MV-4-11 (cell line): ENCODE measurements around the gene NPC2.

ENCODE experiments used
- DNase-seq: peaks from one replicate; lab custom pipeline; 2025; lab: John Stamatoyannopoulos, UW

NPC2 gene

DNA sequence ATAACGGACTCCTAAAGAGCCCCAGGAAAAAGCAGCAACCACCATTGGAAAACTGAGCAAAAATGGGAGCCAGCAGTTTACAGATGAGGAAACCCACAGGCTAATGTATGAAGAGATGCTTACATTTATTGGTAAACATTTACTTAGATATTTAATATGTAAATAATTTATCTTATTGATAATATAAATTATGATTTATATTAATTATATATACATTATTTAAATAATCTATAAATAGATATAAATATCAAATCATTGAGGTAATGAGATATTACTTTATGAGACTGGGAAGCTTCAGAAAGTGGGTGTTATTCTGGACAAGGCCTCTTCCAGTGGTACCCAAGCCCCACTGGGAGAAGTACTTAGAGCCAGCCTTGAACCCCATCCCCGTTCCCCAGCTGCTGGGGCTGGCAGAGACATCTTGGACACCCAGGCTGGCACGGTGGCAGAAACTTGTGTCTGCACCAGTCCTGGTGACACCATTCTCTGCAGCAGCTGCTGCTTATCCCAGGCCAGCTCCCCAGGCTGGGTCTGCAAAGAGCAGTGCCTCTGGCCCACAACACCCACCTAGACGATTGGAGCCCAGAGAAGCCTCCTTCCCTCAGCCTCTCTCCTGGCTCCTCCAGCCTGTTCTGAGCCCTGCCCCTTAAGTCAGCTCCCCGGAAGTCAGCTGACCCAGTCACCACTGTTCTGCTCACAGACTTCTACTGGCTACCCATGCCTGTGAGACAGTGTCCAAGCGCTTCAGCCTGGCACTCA lies 26.4 kb upstream of the NPC2 start:
- DNase-seq = no peak

- DNase-seq = no peak
These were observed 25.1 kb upstream of the NPC2 start for GRCh38 chr14:74518221-74518620.

DNA sequence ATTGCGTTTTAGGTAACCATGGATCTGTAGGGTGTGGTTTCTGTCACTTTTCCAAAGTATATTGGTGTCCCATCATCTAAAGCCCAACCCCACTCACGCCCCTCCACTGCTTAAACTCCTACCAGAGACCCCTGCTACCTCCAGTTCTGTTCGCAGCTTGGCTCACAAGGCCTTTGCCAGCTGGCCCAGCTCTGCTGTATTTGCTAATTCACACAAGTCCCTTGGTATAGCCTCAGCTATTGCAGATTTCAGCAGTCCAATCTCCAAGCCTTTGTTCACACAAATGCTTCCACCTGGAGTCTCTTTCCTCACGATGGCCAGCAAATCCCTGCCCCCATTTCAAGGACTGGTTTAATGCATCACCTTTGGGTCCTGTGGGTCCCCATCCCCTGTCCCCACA lies 24.6 kb upstream of the NPC2 start:
- DNase-seq = no peak

- no peak for DNase-seq
These were observed 23.5 kb upstream of the NPC2 start for GRCh38 chr14:74516451-74517160.

DNA sequence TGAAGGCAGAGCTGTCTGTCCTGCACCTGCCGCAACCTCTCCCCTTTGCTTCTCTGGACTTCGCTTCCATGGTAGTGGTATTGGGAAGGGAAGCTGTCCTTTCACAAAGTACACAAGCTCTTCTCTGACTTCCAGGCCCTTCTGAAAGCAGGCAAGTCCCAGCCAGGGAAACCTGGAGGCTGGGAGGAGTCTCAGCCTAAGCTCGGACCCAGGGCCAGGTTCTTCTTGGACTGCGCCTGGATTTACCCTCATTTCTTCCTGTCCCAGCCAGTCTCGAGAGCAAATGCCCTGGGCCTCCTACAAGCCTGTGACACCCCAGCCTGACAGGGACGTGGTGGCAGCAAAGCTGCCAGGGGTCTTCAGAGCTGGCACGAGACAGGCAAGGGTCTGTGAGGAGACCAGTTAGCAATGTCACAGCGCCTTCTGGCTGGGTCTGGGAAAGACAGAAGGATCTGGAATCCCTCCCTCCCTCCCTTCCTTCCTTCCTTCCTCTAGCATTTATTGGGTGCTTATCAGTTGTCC lies 22.8 kb upstream of the NPC2 start:
- no peak for DNase-seq

DNA sequence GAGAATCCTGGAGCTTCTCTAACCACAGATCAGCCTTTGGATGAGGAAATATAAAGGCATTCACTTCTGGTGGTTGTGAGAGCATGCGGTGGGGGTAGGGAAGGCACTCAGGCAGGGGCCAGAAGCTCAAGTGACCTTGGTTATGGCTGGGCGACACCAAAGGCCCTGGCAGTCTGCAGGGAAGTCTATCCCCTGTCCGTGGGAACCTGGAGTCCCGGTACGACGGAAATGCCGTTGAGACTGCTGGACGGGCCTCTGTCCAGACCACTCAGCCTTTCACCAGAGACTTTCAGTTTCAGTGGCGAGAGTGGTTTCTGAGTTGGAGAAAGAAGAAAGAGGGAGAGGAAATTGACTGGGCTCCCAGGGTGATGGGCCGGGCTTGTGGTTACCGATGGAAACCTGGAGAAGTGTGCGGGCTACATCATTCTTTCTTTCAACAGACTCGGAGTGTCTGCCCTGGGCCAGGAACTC lies 21.4 kb upstream of the NPC2 start:
- peak; percentile 84 for DNase-seq

DNA sequence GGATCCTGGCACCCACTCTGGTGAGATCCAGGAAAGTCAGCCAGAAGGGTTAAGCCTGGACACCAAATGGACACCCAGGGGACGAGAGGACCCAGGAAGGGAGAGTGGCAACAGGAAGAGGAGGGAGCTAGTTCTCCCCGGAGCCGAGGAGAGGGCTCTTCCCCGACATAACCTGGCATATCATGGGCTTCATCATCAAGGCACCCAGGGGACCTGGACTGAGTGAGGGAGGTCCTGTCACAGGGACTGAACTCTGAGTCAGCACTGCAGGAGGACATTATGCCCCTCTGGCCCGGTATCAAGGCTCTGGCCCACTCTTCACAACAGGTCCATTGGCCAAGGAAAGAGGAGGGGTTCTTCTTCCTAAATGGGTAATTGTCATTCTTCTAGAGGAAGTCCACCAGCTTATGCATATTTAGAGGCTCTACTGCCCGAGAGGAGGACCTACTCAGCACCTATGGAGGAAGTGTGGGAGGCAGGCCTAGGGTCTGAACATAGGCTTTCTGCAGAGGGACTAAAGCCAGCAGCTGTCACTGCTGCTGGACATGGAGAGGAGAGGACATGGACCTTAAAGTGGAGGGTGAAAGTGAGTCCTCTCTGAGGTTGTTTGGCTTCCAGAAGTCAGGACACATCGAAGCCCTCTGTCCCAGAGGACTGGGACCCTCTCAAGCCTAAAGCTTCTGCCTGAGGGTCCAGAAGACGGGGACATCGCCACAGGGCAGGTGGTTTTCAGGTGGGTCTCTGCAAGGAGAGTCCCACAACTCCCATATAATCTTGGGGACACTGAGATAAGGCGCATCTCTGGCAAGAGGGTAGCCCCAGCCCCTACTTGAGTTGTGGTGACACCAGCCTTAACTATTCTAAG lies 19.1 kb upstream of the NPC2 start:
- DNase-seq = no peak

DNA sequence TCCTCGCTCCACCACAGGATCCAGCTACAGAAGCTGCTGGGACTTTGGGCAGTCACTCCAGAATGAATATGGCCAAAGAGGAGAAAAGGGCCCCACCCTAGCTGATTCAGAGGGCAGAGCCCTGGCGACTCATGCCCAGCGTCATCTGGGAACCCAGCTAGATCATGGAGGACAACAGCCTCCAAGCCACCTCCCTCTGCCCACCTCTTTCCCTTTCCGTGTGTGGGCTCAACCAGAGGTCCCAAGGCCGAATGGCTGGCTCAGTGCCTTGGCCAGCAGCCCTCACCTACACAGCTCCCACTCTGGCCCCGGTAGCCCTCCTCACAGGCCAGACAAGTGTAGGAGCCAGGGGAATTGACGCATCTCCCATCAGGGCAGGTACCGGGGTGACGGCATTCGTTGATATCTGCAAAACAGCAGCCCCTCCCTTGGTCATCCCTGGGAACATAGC lies 17.9 kb upstream of the NPC2 start:
- DNase-seq = no peak

DNA sequence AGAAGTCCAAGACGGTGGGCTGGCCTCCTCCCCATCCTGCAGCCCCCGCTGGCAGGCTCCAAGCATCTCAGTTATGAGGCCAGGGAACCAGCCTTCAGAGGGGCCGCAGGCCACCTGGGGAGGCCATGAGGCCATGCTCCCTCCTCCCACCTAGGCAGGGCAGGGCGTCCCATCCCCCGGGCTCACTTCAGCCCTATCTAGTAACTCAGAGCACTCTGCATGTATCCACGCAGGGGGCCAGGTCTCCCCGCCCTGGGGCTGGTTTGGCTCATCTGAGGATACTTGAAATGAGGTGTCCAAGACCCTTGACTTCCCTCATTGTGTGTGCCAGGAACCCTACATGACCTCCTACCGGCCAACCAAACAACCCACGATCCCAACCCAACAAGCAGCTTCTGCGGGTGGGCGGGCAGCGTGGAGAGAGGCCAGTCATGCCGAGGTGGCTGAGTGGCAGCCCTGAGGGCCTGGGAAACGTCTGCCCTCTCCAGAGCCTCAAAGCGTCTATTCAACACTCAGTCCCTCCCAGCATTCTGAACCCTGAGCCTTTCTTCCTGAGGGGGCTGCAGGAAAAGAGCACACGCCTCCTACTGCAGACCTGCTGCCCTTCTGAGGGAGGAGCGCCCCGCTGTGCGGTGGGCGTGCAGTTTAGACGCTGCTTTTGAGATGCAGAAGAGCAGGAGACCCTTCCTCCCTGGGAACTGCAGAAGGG lies 17.3 kb upstream of the NPC2 start:
- no peak for DNase-seq

DNA sequence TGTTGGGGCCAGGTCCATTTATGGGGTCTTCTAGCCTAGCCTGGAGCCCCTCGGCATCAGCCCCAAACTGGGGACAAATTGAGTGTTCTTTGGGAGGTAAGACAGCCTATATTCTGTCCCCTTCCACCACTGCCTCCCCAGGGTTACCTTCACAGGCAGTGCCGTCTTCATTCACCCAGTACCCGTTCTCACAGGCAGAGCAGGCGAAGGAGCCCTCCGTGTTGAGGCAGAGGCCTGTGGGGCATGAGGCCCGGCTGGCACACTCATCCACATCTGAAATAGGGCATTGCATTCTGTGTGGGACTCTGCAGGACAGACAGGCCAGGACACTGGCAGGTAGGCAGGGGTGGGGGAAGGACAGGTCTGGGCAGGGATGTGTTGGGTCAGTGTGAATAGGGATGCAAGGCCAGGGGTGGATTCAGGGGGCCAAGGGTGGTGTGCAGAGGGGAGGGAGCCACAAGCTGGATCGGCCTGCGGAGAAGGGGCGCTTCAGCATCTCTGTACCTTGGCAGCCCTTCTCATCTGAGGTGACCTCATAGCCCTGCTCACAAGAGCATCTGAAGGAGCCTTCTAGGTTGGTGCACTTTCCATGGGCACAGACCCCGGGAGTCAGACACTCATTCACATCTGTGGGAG lies 16.6 kb upstream of the NPC2 start:
- no peak for DNase-seq

- no peak for DNase-seq
These were observed 15.8 kb upstream of the NPC2 start for GRCh38 chr14:74508844-74509428.

- no peak for DNase-seq
These were observed 15.2 kb upstream of the NPC2 start for GRCh38 chr14:74508292-74508731.

DNA sequence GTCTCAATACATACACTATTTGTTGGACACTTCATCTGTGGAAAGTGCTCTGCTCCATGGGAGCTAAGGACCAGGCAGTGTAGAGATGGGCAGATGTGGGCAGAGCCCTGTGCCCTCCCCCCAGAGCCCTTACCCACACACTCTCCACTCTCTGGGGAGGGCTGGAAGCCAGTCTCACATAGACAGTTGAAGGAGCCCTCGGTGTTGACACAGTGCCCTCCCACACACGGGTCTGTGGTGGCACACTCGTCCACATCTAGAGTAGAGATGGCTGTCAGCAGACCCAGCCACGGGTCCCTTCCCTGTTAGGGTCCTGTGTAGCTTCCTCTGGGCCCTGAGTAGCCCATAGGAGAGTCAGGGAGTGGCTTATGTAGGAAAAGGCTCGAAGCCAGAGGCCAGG lies 14.7 kb upstream of the NPC2 start:
- DNase-seq = no peak

- DNase-seq = no peak
These were observed 14.0 kb upstream of the NPC2 start for GRCh38 chr14:74507085-74507484.

- DNase-seq = no peak
These were observed 13.3 kb upstream of the NPC2 start for GRCh38 chr14:74506411-74506851.

DNA sequence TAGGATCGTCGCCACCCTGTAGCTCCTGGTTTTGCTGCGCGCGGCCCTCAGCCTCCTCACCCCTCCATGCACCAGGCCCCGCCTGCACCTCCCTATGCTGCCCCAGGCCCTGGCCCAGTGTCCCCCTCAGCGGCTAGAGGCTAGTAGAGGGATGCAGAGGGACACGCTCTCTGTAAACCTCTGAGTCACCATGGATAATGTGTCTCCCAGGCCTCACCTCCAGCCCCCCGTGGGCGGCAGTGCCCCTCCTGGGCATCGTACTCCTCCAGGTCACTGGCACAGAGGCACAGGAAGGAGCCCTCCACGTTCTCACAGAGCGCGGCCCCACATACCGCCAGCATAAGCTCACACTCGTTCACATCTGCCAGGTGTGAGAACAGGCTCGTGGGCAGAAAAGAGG lies 12.7 kb upstream of the NPC2 start:
- no peak for DNase-seq

GRCh38 chr14:74504874-74505720 lies 12.0 kb upstream of the NPC2 start:
- no peak for DNase-seq

DNA sequence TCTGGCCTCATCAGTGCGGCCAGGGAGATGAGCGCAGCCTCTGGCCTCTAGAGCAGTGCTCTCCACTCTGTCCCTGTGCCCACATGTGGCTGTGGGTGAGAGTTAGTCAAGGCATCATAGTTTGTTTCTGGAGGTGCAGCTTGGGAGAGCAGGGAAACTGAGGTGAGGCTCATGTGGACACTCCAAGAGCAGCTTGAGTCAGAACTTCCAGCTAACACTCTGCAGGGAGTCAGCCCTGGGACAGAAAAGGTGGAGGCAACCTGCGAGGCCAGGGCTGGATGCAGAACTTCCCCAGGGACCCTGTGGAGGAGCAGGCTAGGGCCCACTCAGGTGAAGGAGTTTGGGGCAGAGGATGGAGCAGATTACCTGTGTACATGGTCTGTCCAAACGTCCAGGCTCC lies 11.3 kb upstream of the NPC2 start:
- no peak for DNase-seq

GRCh38 chr14:74503938-74504335 lies 10.8 kb upstream of the NPC2 start:
- no peak for DNase-seq
